Caco-2 (cell line): ENCODE measurements around the gene GYPC. TPM values are rescaled to one million over a fixed set of nuclear protein-coding genes. Genes with fewer than 3 reads are reported as not detected.
A peak's percentile ranks its signal among the peaks of the same experiment; 100 is the strongest.

ENCODE experiments used
- BruUV-seq: library from RNA; stranded (reverse); fragments of 400-500 nt; replicated peaks from 2 replicates; lab custom pipeline; 2021; lab: Mats Ljungman, UMichigan
- CTCF ChIA-PET: fragments of 300-600 bp; sonication (Branson Sonifier 250); formaldehyde crosslinking; loops from one replicate; lab custom pipeline; 2022; ENCODE audit warnings: antibody characterized with exemption; lab: Charles Lee
- POLR2A ChIA-PET: fragments of 300-600 bp; sonication (Branson Sonifier 250); formaldehyde crosslinking; loops from one replicate; lab custom pipeline; 2022; ENCODE audit warnings: antibody characterized with exemption; lab: Charles Lee
- DNase-seq, 2 experiments: peaks; one replicate each; pipeline versions ENCODE4 v3.0.0 to v3.0.0-alpha.2; 2020 to 2022
- H3K27me3 ChIP-seq: replicated peaks from 2 replicates; pipeline ENCODE4 v1.6.0; 2011; ENCODE audit warnings: low read length; ENCODE audit not compliant: control insufficient read depth, insufficient read depth
- H3K36me3 ChIP-seq: 2 replicates; pipeline ENCODE4 v1.5.1; 2011; ENCODE audit warnings: low read length; ENCODE audit not compliant: control insufficient read depth, insufficient read depth
- H3K4me1 ChIP-seq: fragments of 250-450 bp; sonication (Bioruptor Pico); 2 replicates; pipeline ENCODE4 v1.5.1; 2020; ENCODE audit warnings: mild to moderate bottlenecking
- H3K4me3 ChIP-seq: 2 replicates; pipeline ENCODE4 v1.5.1; 2011; ENCODE audit warnings: low read depth, mild to moderate bottlenecking, control low read depth, low read length
- H3K9me3 ChIP-seq: fragments of 250-450 bp; sonication (Bioruptor Pico); 2 replicates; pipeline ENCODE4 v1.5.1; 2020; ENCODE audit warnings: mild to moderate bottlenecking, moderate library complexity
- H3K27ac Mint-ChIP-seq: one replicate; pipeline ENCODE4 v1.8.0; 2022; ENCODE audit warnings: mixed read lengths; ENCODE audit not compliant: unreplicated experiment
- H3K27me3 Mint-ChIP-seq: one replicate; pipeline ENCODE4 v1.8.0; 2022; ENCODE audit warnings: mixed read lengths; ENCODE audit not compliant: insufficient read depth, unreplicated experiment
- H3K36me3 Mint-ChIP-seq: one replicate; pipeline ENCODE4 v1.8.0; 2022; ENCODE audit warnings: mild to moderate bottlenecking, mixed read lengths; ENCODE audit not compliant: insufficient read depth, unreplicated experiment
- H3K4me1 Mint-ChIP-seq: one replicate; pipeline ENCODE4 v1.8.0; 2022; ENCODE audit warnings: low read depth, mixed read lengths; ENCODE audit not compliant: unreplicated experiment
- H3K4me3 Mint-ChIP-seq: one replicate; pipeline ENCODE4 v1.8.0; 2022; ENCODE audit warnings: mild to moderate bottlenecking, moderate library complexity, mixed read lengths; ENCODE audit not compliant: unreplicated experiment
- H3K9me3 Mint-ChIP-seq: one replicate; pipeline ENCODE4 v1.8.0; 2022; ENCODE audit warnings: mixed read lengths; ENCODE audit not compliant: unreplicated experiment
- CTCF ChIP-seq, 2 experiments: fragments of 200-600 bp in 1 of 2; IDR thresholded peaks; 1 replicate in 1 of 2; 2 replicates in 1 of 2; pipeline versions ENCODE4 v1.5.1 to v1.8.0; 2011 to 2022; ENCODE audit warnings: antibody characterized with exemption in 1 of 2, control low read depth in 1 of 2, inconsistent platforms in 1 of 2, low read depth in 1 of 2, low read length in 1 of 2, mild to moderate bottlenecking in 1 of 2, moderate library complexity in 1 of 2; ENCODE audit not compliant: insufficient read depth in 1 of 2, severe bottlenecking in 1 of 2, unreplicated experiment in 1 of 2
- intact Hi-C: fragments of 100-400 bp; cut with micrococcal nuclease; formaldehyde crosslinking; loops from one replicate; pipeline ENCODE4 v1.10.0; 2022; ENCODE audit not compliant: unreplicated experiment
- total RNA-seq: library from RNA; stranded (reverse); gene quantifications from 2 replicates; pipeline ENCODE4 v1.2.3, GENCODE V29; 2022

Gene GYPC
- total RNA-seq, 1 experiment from 2014 or later = not detected

GRCh38 chr2:126634273-126634861 is 21.6 kb upstream of the GYPC start:
- Histone ChIP-seq H3K27me3 (no peaks in the 10 kb centered on the region), H3K36me3 (no peaks in the 10 kb centered on the region), H3K9me3 (no peaks in the 10 kb centered on the region), H3K4me1 (no peaks in the 10 kb centered on the region), H3K4me3 (no peak overlapping the region)
- H3K9me3 Mint-ChIP-seq = no peaks in the 10 kb centered on the region
- intact Hi-C loops = loop anchor here (1.0 to 5.0 kb wide), 4 partner anchors 107 to 889 kb away; no protein-coding TSS in a partner anchor
- peaks cover 14% of the 10 kb centered on the region for H3K27me3 Mint-ChIP-seq
- peak; percentile 78 to 87 for TF ChIP-seq CTCF (IDR thresholded peaks at IDR 0.05; ENCODE audit: insufficient read depth in 1 of 2, low read depth in 1 of 2, low read length in 1 of 2, severe bottlenecking in 1 of 2, unreplicated experiment in 1 of 2)
- no peaks in the 10 kb centered on the region for H3K36me3 Mint-ChIP-seq
- no peak overlapping the region for H3K27ac Mint-ChIP-seq
- CTCF ChIA-PET = no interaction called here
- POLR2A ChIA-PET = no interaction called here
- peak in 1 of 2 experiments; percentile 49 for DNase-seq
- H3K4me1 Mint-ChIP-seq = no peaks in the 10 kb centered on the region
- no peak overlapping the region for H3K4me3 Mint-ChIP-seq
- no TSS peak for BruUV-seq

- ChIA-PET CTCF (no interaction called here), POLR2A (no interaction called here)
- Mint-ChIP-seq H3K27ac (no peak overlapping the region), H3K27me3 (peaks cover 19% of the 10 kb centered on the region), H3K9me3 (no peaks in the 10 kb centered on the region), H3K4me1 (no peaks in the 10 kb centered on the region), H3K36me3 (no peaks in the 10 kb centered on the region), H3K4me3 (no peak overlapping the region)
- Histone ChIP-seq H3K27me3 (no peaks in the 10 kb centered on the region), H3K9me3 (no peaks in the 10 kb centered on the region), H3K36me3 (no peaks in the 10 kb centered on the region), H3K4me3 (no peak overlapping the region), H3K4me1 (no peaks in the 10 kb centered on the region)
- BruUV-seq = no TSS peak
- intact Hi-C loops = no loop called here
- no peak for TF ChIP-seq CTCF (IDR thresholded peaks at IDR 0.05; ENCODE audit: insufficient read depth in 1 of 2, low read depth in 1 of 2, low read length in 1 of 2, severe bottlenecking in 1 of 2, unreplicated experiment in 1 of 2)
- DNase-seq = no peak
These were observed 20.7 kb upstream of the GYPC start for GRCh38 chr2:126635281-126635680.

- no peaks in the 10 kb centered on the region for H3K4me1 Mint-ChIP-seq
- H3K27me3 Mint-ChIP-seq = peaks cover 22% of the 10 kb centered on the region
- no peak for TF ChIP-seq CTCF (IDR thresholded peaks at IDR 0.05; ENCODE audit: insufficient read depth in 1 of 2, low read depth in 1 of 2, low read length in 1 of 2, severe bottlenecking in 1 of 2, unreplicated experiment in 1 of 2)
- no peak overlapping the region for H3K4me3 ChIP-seq
- ChIA-PET CTCF (no interaction called here), POLR2A (no interaction called here)
- H3K27me3 ChIP-seq = no peaks in the 10 kb centered on the region
- H3K27ac Mint-ChIP-seq = no peak overlapping the region
- intact Hi-C loops = no loop called here
- H3K36me3 Mint-ChIP-seq = no peaks in the 10 kb centered on the region
- BruUV-seq = no TSS peak
- H3K4me3 Mint-ChIP-seq = no peak overlapping the region
- no peaks in the 10 kb centered on the region for H3K36me3 ChIP-seq
- H3K9me3 Mint-ChIP-seq = no peaks in the 10 kb centered on the region
- no peaks in the 10 kb centered on the region for H3K4me1 ChIP-seq
- DNase-seq = no peak
- no peaks in the 10 kb centered on the region for H3K9me3 ChIP-seq
These were observed 20.2 kb upstream of the GYPC start for GRCh38 chr2:126635736-126636135.
